GM10847 (cell line): ENCODE data around the gene CHSY1.

Experiments used
- POLR2A ChIP-seq: IDR thresholded peaks from 2 replicates; pipeline ENCODE4 v1.6.1; 2011; ENCODE audit not compliant: insufficient read length; ENCODE audit errors: extremely low read depth

The CHSY1 gene

GRCh38 chr15:101127506-101128076 lies 124.3 kb downstream of the CHSY1 start:
- no peak for TF ChIP-seq POLR2A

- no peak for TF ChIP-seq POLR2A
Measured at GRCh38 chr15:101126618-101127505, 125.0 kb downstream of the CHSY1 start.
